ENCODE results near the gene CACNA1B.

The CACNA1B gene

GRCh38 chr9:138042146-138042545 lies 164.6 kb downstream of the CACNA1B start:
- Histone ChIP-seq H3K27ac (no peak overlapping the region), H2AFZ (ENCODE audit: low read depth) (no peak overlapping the region), H3K36me3 (ENCODE audit: insufficient read depth) (no peaks in the 10 kb centered on the region), H3K4me3 (IDR thresholded peaks at IDR 0.05; ENCODE audit: insufficient read depth, low read depth, low read length) (no peak overlapping the region), H3K4me1 (ENCODE audit: low read depth, poor library complexity, severe bottlenecking) (no peaks in the 10 kb centered on the region), H4K20me1 (ENCODE audit: insufficient read depth) (no peaks in the 10 kb centered on the region), H3K4me2 (no peak overlapping the region), H3K79me2 (ENCODE audit: insufficient read depth, low read depth) (no peaks in the 10 kb centered on the region), H3K9ac (no peak overlapping the region), H3K27me3 (ENCODE audit: insufficient read depth, low read depth) (peaks cover 7% of the 10 kb centered on the region; the same call in 1 of the 2 replicates)
- TF ChIP-seq, protein P1, sequence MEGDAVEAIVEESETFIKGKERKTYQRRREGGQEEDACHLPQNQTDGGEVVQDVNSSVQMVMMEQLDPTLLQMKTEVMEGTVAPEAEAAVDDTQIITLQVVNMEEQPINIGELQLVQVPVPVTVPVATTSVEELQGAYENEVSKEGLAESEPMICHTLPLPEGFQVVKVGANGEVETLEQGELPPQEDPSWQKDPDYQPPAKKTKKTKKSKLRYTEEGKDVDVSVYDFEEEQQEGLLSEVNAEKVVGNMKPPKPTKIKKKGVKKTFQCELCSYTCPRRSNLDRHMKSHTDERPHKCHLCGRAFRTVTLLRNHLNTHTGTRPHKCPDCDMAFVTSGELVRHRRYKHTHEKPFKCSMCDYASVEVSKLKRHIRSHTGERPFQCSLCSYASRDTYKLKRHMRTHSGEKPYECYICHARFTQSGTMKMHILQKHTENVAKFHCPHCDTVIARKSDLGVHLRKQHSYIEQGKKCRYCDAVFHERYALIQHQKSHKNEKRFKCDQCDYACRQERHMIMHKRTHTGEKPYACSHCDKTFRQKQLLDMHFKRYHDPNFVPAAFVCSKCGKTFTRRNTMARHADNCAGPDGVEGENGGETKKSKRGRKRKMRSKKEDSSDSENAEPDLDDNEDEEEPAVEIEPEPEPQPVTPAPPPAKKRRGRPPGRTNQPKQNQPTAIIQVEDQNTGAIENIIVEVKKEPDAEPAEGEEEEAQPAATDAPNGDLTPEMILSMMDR (conservative IDR thresholded peaks at IDR 0.05; ENCODE audit: low read depth, low read length): no peak

GRCh38 chr9:138042640-138043039 lies 165.1 kb downstream of the CACNA1B start:
- H4K20me1 ChIP-seq (ENCODE audit: insufficient read depth): no peaks in the 10 kb centered on the region
- no peak overlapping the region for H3K9ac ChIP-seq

DNA sequence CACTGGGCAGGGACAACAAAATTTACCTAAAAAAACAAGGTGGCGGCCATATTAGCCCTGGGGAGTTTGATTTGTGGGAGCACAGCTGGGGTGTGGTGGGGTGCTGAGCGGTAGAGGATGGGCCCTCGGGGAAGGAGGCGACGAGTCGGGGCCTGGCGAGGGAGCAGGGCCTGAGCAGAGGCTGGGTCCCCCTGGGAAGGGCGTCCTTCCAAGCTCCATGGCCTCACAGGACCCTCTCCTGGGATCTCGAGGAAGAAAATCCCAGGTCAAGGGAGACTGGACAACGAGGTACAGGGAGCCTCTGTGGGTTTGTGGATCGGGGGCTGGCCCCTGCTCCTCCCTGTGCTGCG lies 165.5 kb downstream of the CACNA1B start:
- Histone ChIP-seq H2AFZ (ENCODE audit: low read depth) (no peak overlapping the region), H3K27me3 (ENCODE audit: insufficient read depth, low read depth) (peaks cover 7% of the 10 kb centered on the region; the same call in 1 of the 2 replicates), H4K20me1 (ENCODE audit: insufficient read depth) (no peaks in the 10 kb centered on the region), H3K4me3 (IDR thresholded peaks at IDR 0.05; ENCODE audit: insufficient read depth, low read depth, low read length) (no peak overlapping the region), H3K9ac (no peak overlapping the region), H3K36me3 (ENCODE audit: insufficient read depth) (no peaks in the 10 kb centered on the region), H3K79me2 (ENCODE audit: insufficient read depth, low read depth) (no peaks in the 10 kb centered on the region), H3K4me1 (ENCODE audit: low read depth, poor library complexity, severe bottlenecking) (no peaks in the 10 kb centered on the region), H3K27ac (no peak overlapping the region), H3K4me2 (no peak overlapping the region)
- TF ChIP-seq, protein P1 (conservative IDR thresholded peaks at IDR 0.05; ENCODE audit: low read depth, low read length): no peak

More at GRCh38 chr9:138042640-138043039, 165.1 kb downstream of the CACNA1B start:
- TF ChIP-seq, protein P1 (conservative IDR thresholded peaks at IDR 0.05; ENCODE audit: low read depth, low read length): no peak
- H3K4me2 ChIP-seq: no peak overlapping the region
- no peaks in the 10 kb centered on the region for H3K36me3 ChIP-seq (ENCODE audit: insufficient read depth)
- H2AFZ ChIP-seq (ENCODE audit: low read depth): no peak overlapping the region
- H3K27me3 ChIP-seq (ENCODE audit: insufficient read depth, low read depth): peaks cover 7% of the 10 kb centered on the region; the same call in 1 of the 2 replicates
- no peaks in the 10 kb centered on the region for H3K79me2 ChIP-seq (ENCODE audit: insufficient read depth, low read depth)
- H3K27ac ChIP-seq: no peak overlapping the region
- no peak overlapping the region for H3K4me3 ChIP-seq (IDR thresholded peaks at IDR 0.05; ENCODE audit: insufficient read depth, low read depth, low read length)
- H3K4me1 ChIP-seq (ENCODE audit: low read depth, poor library complexity, severe bottlenecking): no peaks in the 10 kb centered on the region

DNA sequence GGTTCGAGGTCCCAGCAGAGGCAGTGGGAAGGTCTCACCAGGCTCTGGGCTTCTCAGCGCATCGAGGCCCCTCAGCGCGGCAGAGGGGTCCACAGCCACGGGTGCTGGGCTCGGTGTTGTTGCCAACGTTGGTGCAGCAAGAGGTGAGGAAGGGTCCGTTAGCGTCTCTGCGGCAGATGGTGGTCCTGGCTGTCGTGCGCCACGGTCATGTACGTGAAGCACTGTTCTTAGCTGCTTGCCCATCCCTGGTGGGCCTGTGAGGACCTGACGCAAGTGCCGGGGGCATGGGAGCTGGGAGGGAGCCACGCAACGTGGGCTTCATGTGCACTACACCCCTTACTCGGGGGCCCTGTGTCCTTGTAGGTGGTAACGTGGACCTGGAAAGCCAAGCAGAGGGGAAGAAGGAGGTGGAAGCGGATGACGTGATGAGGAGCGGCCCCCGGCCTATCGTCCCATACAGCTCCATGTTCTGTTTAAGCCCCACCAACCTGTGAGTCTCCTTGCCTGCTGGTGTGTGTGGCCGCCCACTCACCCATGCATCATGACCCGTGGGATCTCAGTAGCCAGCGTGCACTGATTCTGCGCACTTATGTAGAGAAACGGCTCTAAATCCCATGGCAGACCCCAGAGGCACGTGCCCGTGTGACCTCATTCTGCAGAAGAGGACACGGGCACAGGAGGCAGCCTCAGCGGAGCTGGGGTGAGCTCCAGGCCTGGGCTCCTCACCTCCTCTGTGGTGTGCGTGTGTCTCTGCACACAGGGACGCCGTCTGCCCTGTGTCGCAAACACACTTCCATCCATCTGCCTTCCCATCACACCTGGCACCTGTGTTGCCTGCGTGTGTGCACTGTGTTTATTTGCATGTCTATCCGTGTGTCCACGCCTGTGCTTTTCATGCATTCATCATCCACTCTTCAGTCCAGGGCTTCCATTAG lies 166.1 kb downstream of the CACNA1B start:
- Histone ChIP-seq H3K27me3 (ENCODE audit: insufficient read depth, low read depth) (peaks cover 11% of the 10 kb centered on the region; the same call in 1 of the 2 replicates), H4K20me1 (ENCODE audit: insufficient read depth) (no peaks in the 10 kb centered on the region), H3K9ac (no peak overlapping the region), H3K4me1 (ENCODE audit: low read depth, poor library complexity, severe bottlenecking) (no peaks in the 10 kb centered on the region), H3K4me2 (no peak overlapping the region), H3K36me3 (ENCODE audit: insufficient read depth) (no peaks in the 10 kb centered on the region), H3K79me2 (ENCODE audit: insufficient read depth, low read depth) (no peaks in the 10 kb centered on the region), H3K4me3 (IDR thresholded peaks at IDR 0.05; ENCODE audit: insufficient read depth, low read depth, low read length) (no peak overlapping the region), H3K27ac (no peak overlapping the region), H2AFZ (ENCODE audit: low read depth) (no peak overlapping the region)
- TF ChIP-seq, protein P1 (conservative IDR thresholded peaks at IDR 0.05; ENCODE audit: low read depth, low read length): no peak

Measured in KMS-11 (cell line).